Skeletal muscle satellite cell (primary cell): Measurements from ENCODE around the gene GADL1.

Experiments used
- H3K27me3 ChIP-seq: 2 replicates; pipeline ENCODE4 v1.7.0; 2013; ENCODE audit warnings: low read length; ENCODE audit not compliant: control insufficient read depth, insufficient read depth
- H3K36me3 ChIP-seq: 2 replicates; pipeline ENCODE4 v1.7.0; 2013; ENCODE audit warnings: mild to moderate bottlenecking, control low read depth, low read length; ENCODE audit not compliant: insufficient read depth
- H3K4me1 ChIP-seq: 2 replicates; pipeline ENCODE4 v1.7.0; 2013; ENCODE audit warnings: low read length; ENCODE audit not compliant: control insufficient read depth, insufficient read depth
- H3K4me2 ChIP-seq: 2 replicates; pipeline ENCODE4 v1.7.0; 2013; ENCODE audit warnings: mild to moderate bottlenecking, low read length
- H3K4me3 ChIP-seq: 2 replicates; pipeline ENCODE4 v1.7.0; 2013; ENCODE audit warnings: low read length
- H3K9ac ChIP-seq: 2 replicates; pipeline ENCODE4 v1.7.0; 2013; ENCODE audit warnings: mild to moderate bottlenecking, low read depth, low read length, moderate library complexity
- H3K9me3 ChIP-seq: replicated peaks from 2 replicates; pipeline ENCODE4 v1.7.0; 2013; ENCODE audit warnings: mild to moderate bottlenecking, control low read depth, low read length

GADL1 gene

GRCh38 chr3:30687930-30688570 is 206.4 kb downstream of the GADL1 start:
- Histone ChIP-seq H3K4me1 (peaks cover 37% of the 10 kb centered on the region), H3K27me3 (no peaks in the 10 kb centered on the region), H3K4me3 (no peak overlapping the region), H3K9ac (peak overlapping the region; percentile 59), H3K9me3 (no peaks in the 10 kb centered on the region), H3K4me2 (no peak overlapping the region), H3K36me3 (peaks cover 78% of the 10 kb centered on the region)

GRCh38 chr3:30686799-30687198 is 207.7 kb downstream of the GADL1 start:
- no peak overlapping the region for H3K9ac ChIP-seq

GRCh38 chr3:30686176-30686575 is 208.3 kb downstream of the GADL1 start:
- Histone ChIP-seq H3K9ac (no peak overlapping the region), H3K4me2 (no peak overlapping the region), H3K36me3 (peaks cover 66% of the 10 kb centered on the region), H3K4me3 (no peak overlapping the region), H3K4me1 (peaks cover 55% of the 10 kb centered on the region), H3K9me3 (no peaks in the 10 kb centered on the region), H3K27me3 (no peaks in the 10 kb centered on the region)

More at GRCh38 chr3:30686799-30687198, 207.7 kb downstream of the GADL1 start:
- no peaks in the 10 kb centered on the region for H3K27me3 ChIP-seq
- H3K4me2 ChIP-seq = no peak overlapping the region
- H3K9me3 ChIP-seq = no peaks in the 10 kb centered on the region
- H3K36me3 ChIP-seq = peaks cover 71% of the 10 kb centered on the region
- H3K4me3 ChIP-seq = no peak overlapping the region
- peaks cover 49% of the 10 kb centered on the region for H3K4me1 ChIP-seq

GRCh38 chr3:30685267-30685667 is 209.2 kb downstream of the GADL1 start:
- no peak overlapping the region for H3K4me3 ChIP-seq
- H3K4me1 ChIP-seq = peaks cover 62% of the 10 kb centered on the region
- H3K36me3 ChIP-seq = peaks cover 61% of the 10 kb centered on the region

GRCh38 chr3:30684356-30684755 is 210.1 kb downstream of the GADL1 start:
- Histone ChIP-seq H3K4me3 (no peak overlapping the region), H3K4me2 (no peak overlapping the region), H3K27me3 (no peaks in the 10 kb centered on the region), H3K4me1 (peaks cover 55% of the 10 kb centered on the region), H3K36me3 (peaks cover 59% of the 10 kb centered on the region), H3K9ac (no peak overlapping the region), H3K9me3 (no peaks in the 10 kb centered on the region)

More at GRCh38 chr3:30685267-30685667, 209.2 kb downstream of the GADL1 start:
- no peak overlapping the region for H3K4me2 ChIP-seq
- no peaks in the 10 kb centered on the region for H3K27me3 ChIP-seq
- no peak overlapping the region for H3K9ac ChIP-seq
- no peaks in the 10 kb centered on the region for H3K9me3 ChIP-seq

- H3K27me3 ChIP-seq = no peaks in the 10 kb centered on the region
Observed at GRCh38 chr3:30683769-30684168, 210.7 kb downstream of the GADL1 start.

GRCh38 chr3:30682434-30683155 is 211.9 kb downstream of the GADL1 start:
- H3K36me3 ChIP-seq = peaks cover 61% of the 10 kb centered on the region
- peaks cover 38% of the 10 kb centered on the region for H3K4me1 ChIP-seq
- no peak overlapping the region for H3K9ac ChIP-seq
- no peaks in the 10 kb centered on the region for H3K27me3 ChIP-seq
- H3K4me2 ChIP-seq = no peak overlapping the region
- no peaks in the 10 kb centered on the region for H3K9me3 ChIP-seq
- H3K4me3 ChIP-seq = no peak overlapping the region

More at GRCh38 chr3:30683769-30684168, 210.7 kb downstream of the GADL1 start:
- Histone ChIP-seq H3K9ac (no peak overlapping the region), H3K4me1 (peaks cover 50% of the 10 kb centered on the region), H3K9me3 (no peaks in the 10 kb centered on the region), H3K4me3 (no peak overlapping the region), H3K36me3 (peaks cover 64% of the 10 kb centered on the region), H3K4me2 (no peak overlapping the region)

- Histone ChIP-seq H3K4me3 (peak overlapping the region; percentile 15), H3K4me1 (peaks cover 34% of the 10 kb centered on the region), H3K27me3 (no peaks in the 10 kb centered on the region), H3K36me3 (peaks cover 63% of the 10 kb centered on the region), H3K4me2 (peak overlapping the region; percentile 64), H3K9ac (peak overlapping the region; percentile 55), H3K9me3 (no peaks in the 10 kb centered on the region)
Observed at GRCh38 chr3:30681649-30682211, 212.7 kb downstream of the GADL1 start.

GRCh38 chr3:30680789-30681648 is 213.4 kb downstream of the GADL1 start:
- H3K4me1 ChIP-seq = peaks cover 34% of the 10 kb centered on the region
- H3K27me3 ChIP-seq = no peaks in the 10 kb centered on the region
- peak overlapping the region; percentile 23 for H3K4me3 ChIP-seq
- no peaks in the 10 kb centered on the region for H3K9me3 ChIP-seq
- H3K9ac ChIP-seq = peak overlapping the region; percentile 55
- peak overlapping the region; percentile 64 for H3K4me2 ChIP-seq
- H3K36me3 ChIP-seq = peaks cover 62% of the 10 kb centered on the region

GRCh38 chr3:30679045-30679444 is 215.4 kb downstream of the GADL1 start:
- H3K9ac ChIP-seq = no peak overlapping the region
- H3K4me1 ChIP-seq = peaks cover 34% of the 10 kb centered on the region
- no peaks in the 10 kb centered on the region for H3K27me3 ChIP-seq
- H3K4me2 ChIP-seq = no peak overlapping the region
- H3K4me3 ChIP-seq = no peak overlapping the region
- peaks cover 68% of the 10 kb centered on the region for H3K36me3 ChIP-seq
- no peaks in the 10 kb centered on the region for H3K9me3 ChIP-seq

GRCh38 chr3:30677347-30677685 is 217.1 kb downstream of the GADL1 start:
- H3K4me3 ChIP-seq = no peak overlapping the region
- no peak overlapping the region for H3K9ac ChIP-seq
- no peak overlapping the region for H3K4me2 ChIP-seq
- peaks cover 76% of the 10 kb centered on the region for H3K36me3 ChIP-seq
- H3K4me1 ChIP-seq = peaks cover 23% of the 10 kb centered on the region
- no peaks in the 10 kb centered on the region for H3K9me3 ChIP-seq
- H3K27me3 ChIP-seq = no peaks in the 10 kb centered on the region
